Stimulated activated CD4-positive, alpha-beta T cell treated with anti-CD3 and anti-CD28 coated beads, Interleukin-4, amount 100 ng/mL, for 24 hours (primary cell): ENCODE measurements around the gene C2CD5.

Experiments used
- DNase-seq: peaks from one replicate; pipeline ENCODE4 v3.0.0-alpha.2; 2020

The C2CD5 gene

GRCh38 chr12:22413592-22413991, 130.8 kb downstream of the C2CD5 start:
- no peak for DNase-seq

- DNase-seq, result no peak
These were observed 131.8 kb downstream of the C2CD5 start for GRCh38 chr12:22412581-22412980.

GRCh38 chr12:22410486-22410885, 133.9 kb downstream of the C2CD5 start:
- no peak for DNase-seq

GRCh38 chr12:22409377-22410164, 134.8 kb downstream of the C2CD5 start:
- peak; percentile 55 for DNase-seq

- DNase-seq, result no peak
These were observed 135.5 kb downstream of the C2CD5 start for GRCh38 chr12:22408610-22409376.

GRCh38 chr12:22407397-22407796, 136.9 kb downstream of the C2CD5 start:
- no peak for DNase-seq

GRCh38 chr12:22406627-22407026, 137.7 kb downstream of the C2CD5 start:
- DNase-seq, result no peak

GRCh38 chr12:22399464-22400180, 144.7 kb downstream of the C2CD5 start:
- no peak for DNase-seq
